ENCODE results near the gene PRR20D. TPM values are rescaled to one million over a fixed set of nuclear protein-coding genes. Genes with fewer than 3 reads are reported as not detected.

Gene PRR20D
- total RNA-seq, 1 donor from 2014 or later = not detected

GRCh38 chr13:57212989-57213388 lies 52.6 kb downstream of the PRR20D start:
- Histone ChIP-seq H3K4me3 (no peak overlapping the region), H3K27me3 (ENCODE audit: low read depth) (no peaks in the 10 kb centered on the region), H3K4me1 (no peaks in the 10 kb centered on the region), H3K27ac (replicated peaks) (no peak overlapping the region), H3K36me3 (no peaks in the 10 kb centered on the region), H3K9me3 (replicated peaks) (no peaks in the 10 kb centered on the region)
- intact Hi-C loops (cut with micrococcal nuclease) = no loop called here
- TF ChIP-seq, protein P1, sequence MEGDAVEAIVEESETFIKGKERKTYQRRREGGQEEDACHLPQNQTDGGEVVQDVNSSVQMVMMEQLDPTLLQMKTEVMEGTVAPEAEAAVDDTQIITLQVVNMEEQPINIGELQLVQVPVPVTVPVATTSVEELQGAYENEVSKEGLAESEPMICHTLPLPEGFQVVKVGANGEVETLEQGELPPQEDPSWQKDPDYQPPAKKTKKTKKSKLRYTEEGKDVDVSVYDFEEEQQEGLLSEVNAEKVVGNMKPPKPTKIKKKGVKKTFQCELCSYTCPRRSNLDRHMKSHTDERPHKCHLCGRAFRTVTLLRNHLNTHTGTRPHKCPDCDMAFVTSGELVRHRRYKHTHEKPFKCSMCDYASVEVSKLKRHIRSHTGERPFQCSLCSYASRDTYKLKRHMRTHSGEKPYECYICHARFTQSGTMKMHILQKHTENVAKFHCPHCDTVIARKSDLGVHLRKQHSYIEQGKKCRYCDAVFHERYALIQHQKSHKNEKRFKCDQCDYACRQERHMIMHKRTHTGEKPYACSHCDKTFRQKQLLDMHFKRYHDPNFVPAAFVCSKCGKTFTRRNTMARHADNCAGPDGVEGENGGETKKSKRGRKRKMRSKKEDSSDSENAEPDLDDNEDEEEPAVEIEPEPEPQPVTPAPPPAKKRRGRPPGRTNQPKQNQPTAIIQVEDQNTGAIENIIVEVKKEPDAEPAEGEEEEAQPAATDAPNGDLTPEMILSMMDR (IDR thresholded peaks at IDR 0.05; ENCODE audit: borderline replicate concordance) = no peak
- DNase-seq = no peak

Other genes starting within 250 kb of the PRR20D start
- gene PRR20A, start 19.7 kb upstream of the PRR20D start, total RNA-seq = not detected
- not detected for gene PRR20B, start 13.1 kb upstream of the PRR20D start, total RNA-seq
- not detected for gene PRR20C, start 6.6 kb upstream of the PRR20D start, total RNA-seq
- gene PRR20E, start 6.6 kb downstream of the PRR20D start, total RNA-seq = not detected